PC-3 (cell line): ENCODE data around the gene BSCL2. TPM values are rescaled to one million over a fixed set of nuclear protein-coding genes. Genes with fewer than 3 reads are reported as not detected.

Experiments
- ATAC-seq: fragments of 200-7000 bp; cut with Tn5 transposase; 2 replicates; pipeline ENCODE4 v1.9.1; 2020; ENCODE audit warnings: mild to moderate bottlenecking, moderate library complexity
- BruUV-seq: library from RNA; stranded (reverse); fragments of 400-500 nt; replicated peaks from 2 replicates; lab custom pipeline; 2021; lab: Mats Ljungman, UMichigan
- CTCF ChIA-PET: fragments of 300-600 bp; sonication (Branson Sonifier 250); formaldehyde crosslinking; loops from one replicate; lab custom pipeline; 2022; ENCODE audit warnings: antibody characterized with exemption; lab: Charles Lee
- POLR2A ChIA-PET: fragments of 300-600 bp; sonication (Branson Sonifier 250); formaldehyde crosslinking; loops from one replicate; lab custom pipeline; 2022; ENCODE audit warnings: antibody characterized with exemption; ENCODE audit not compliant: unreplicated experiment; lab: Charles Lee
- DNase-seq: peaks from one replicate; pipeline ENCODE4 v3.0.0-alpha.2; 2015
- H2AFZ ChIP-seq: fragments of 300-600 bp; sonication (generic); 2 replicates; pipeline ENCODE4 v1.6.0; 2016; ENCODE audit warnings: antibody characterized with exemption, low read length
- H3F3A ChIP-seq: fragments of 300-600 bp; sonication (generic); one replicate; pipeline ENCODE4 v1.6.0; 2017; ENCODE audit warnings: antibody characterized with exemption, low read length, control low read depth, mild to moderate bottlenecking; ENCODE audit not compliant: unreplicated experiment
- H3K27ac ChIP-seq: fragments of 300-600 bp; sonication (generic); 2 replicates; pipeline ENCODE4 v1.5.1; 2016; ENCODE audit warnings: mild to moderate bottlenecking, low read length
- H3K27me3 ChIP-seq: fragments of 300-600 bp; sonication (generic); 2 replicates; pipeline ENCODE4 v1.6.1; 2016; ENCODE audit warnings: low read length, mixed read lengths
- H3K36me3 ChIP-seq: fragments of 300-600 bp; sonication (generic); 2 replicates; pipeline ENCODE4 v1.6.1; 2016; ENCODE audit warnings: low read depth, mixed run types, low read length, mixed read lengths
- H3K4me1 ChIP-seq: fragments of 300-600 bp; sonication (generic); 2 replicates; pipeline ENCODE4 v1.5.1; 2016; ENCODE audit warnings: low read length; ENCODE audit not compliant: insufficient read depth
- H3K4me2 ChIP-seq: fragments of 300-600 bp; sonication (generic); 2 replicates; pipeline ENCODE4 v1.6.0; 2016; ENCODE audit warnings: low read length
- H3K4me3 ChIP-seq: fragments of 300-600 bp; sonication (generic); 2 replicates; pipeline ENCODE4 v1.5.1; 2016; ENCODE audit warnings: mild to moderate bottlenecking, low read length, mixed read lengths
- H3K79me2 ChIP-seq: fragments of 300-600 bp; sonication (generic); 2 replicates; pipeline ENCODE4 v1.6.1; 2017; ENCODE audit warnings: low read length, mixed read lengths
- H3K9ac ChIP-seq: fragments of 300-600 bp; sonication (generic); 2 replicates; pipeline ENCODE4 v1.6.0; 2016; ENCODE audit warnings: mild to moderate bottlenecking, low read length
- H3K9me2 ChIP-seq: fragments of 300-600 bp; sonication (generic); replicated peaks from 2 replicates; pipeline ENCODE4 v1.6.1; 2016; ENCODE audit warnings: mixed run types, low read length, mixed read lengths
- H3K9me3 ChIP-seq: fragments of 300-600 bp; sonication (generic); 2 replicates; pipeline ENCODE4 v1.6.1; 2016; ENCODE audit warnings: low read length, mixed read lengths
- H4K20me1 ChIP-seq: fragments of 300-600 bp; sonication (generic); 2 replicates; pipeline ENCODE4 v1.6.1; 2016; ENCODE audit warnings: low read length, mixed read lengths
- EZH2 ChIP-seq: fragments of 300-600 bp; sonication (generic); IDR thresholded peaks from one replicate; pipeline ENCODE4 v1.6.1; 2017; ENCODE audit warnings: antibody characterized with exemption, mild to moderate bottlenecking, low read length; ENCODE audit not compliant: unreplicated experiment
- EZH2phosphoT487 ChIP-seq: fragments of 300-600 bp; sonication (generic); IDR thresholded peaks from 2 replicates; pipeline ENCODE4 v1.6.1; 2018; ENCODE audit warnings: mild to moderate bottlenecking, antibody characterized with exemption, low read length, borderline replicate concordance
- intact Hi-C: fragments of 100-400 bp; cut with micrococcal nuclease; formaldehyde crosslinking; loops from 2 replicates; pipeline ENCODE4 v1.9.0; 2023
- total RNA-seq: library from RNA; depleted of rRNA; stranded (reverse); fragments of >200 nt; gene quantifications from 2 replicates; pipeline ENCODE4 v1.2.3, GENCODE V29; 2014
- TF ChIP-seq, protein P1 (sequence below): fragments of 300-600 bp; sonication (generic); conservative IDR thresholded peaks from 2 replicates; pipeline ENCODE4 v1.5.1; 2017; ENCODE audit warnings: antibody characterized with exemption, low read depth, mild to moderate bottlenecking, low read length

The BSCL2 gene
- total RNA-seq, 1 experiment from 2014 or later, result 65.7 TPM

DNA sequence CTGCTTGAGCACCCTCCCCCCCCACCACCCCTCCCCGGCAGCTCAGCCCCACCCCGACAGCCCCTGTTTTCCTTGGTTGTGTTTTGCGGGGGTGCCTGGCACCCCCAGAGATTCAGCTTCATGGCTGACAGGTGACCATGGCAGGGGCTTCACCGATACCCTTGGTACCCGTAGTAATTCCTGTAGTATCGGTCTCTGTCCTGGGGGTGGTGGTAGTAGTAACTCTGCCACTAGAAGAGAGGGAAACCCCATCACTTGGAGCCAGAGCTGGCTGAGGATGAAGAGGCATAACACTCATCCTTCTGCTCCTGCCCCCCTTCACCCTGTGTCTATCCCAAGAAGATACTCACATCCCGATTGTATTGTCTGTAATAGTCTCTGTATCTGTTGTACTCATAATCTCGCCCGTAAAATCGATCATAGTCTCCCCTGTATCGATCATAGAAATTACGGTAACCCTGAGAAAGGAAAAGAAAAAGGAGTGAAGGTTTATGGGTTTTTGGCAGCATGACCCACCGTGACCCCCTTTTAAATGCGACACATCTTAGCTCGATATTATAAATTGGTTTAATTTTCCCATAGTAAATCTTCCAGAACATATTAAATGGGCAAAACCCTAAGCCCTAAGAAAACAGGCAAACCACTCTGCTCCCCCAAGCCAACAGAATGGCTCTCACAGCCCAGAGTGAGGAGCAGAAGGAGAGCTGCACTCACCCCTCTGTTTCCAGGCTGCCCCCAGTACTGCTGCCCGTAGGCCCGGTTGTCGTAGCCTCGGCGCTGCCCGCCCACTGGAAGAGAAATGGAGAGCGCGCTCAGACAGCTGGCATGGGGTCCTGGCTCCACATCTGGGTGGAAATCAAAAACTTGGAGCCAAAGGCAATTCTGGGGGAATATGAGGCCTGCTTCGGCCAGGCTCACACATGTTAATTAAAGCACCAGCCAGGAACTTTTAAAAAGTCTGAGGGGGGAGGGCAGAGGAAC lies 8.2 kb upstream of the BSCL2 start:
- Histone ChIP-seq H3K27me3 (no peaks in the 10 kb centered on the region), H3F3A (no peaks in the 10 kb centered on the region), H3K9ac (no peak overlapping the region), H4K20me1 (no peaks in the 10 kb centered on the region), H2AFZ (no peak overlapping the region), H3K79me2 (peaks cover 34% of the 10 kb centered on the region), H3K27ac (no peak overlapping the region), H3K36me3 (peaks cover 84% of the 10 kb centered on the region), H3K9me3 (no peaks in the 10 kb centered on the region), H3K4me3 (no peak overlapping the region), H3K4me2 (no peak overlapping the region), H3K9me2 (no peaks in the 10 kb centered on the region), H3K4me1 (no peaks in the 10 kb centered on the region)
- ChIA-PET POLR2A (no interaction called here), CTCF (no interaction called here)
- DNase-seq, result no peak
- intact Hi-C loops, result no loop called here
- ATAC-seq, result no peak
- no TSS peak for BruUV-seq
- no peak for TF ChIP-seq EZH2
- TF ChIP-seq, protein P1, sequence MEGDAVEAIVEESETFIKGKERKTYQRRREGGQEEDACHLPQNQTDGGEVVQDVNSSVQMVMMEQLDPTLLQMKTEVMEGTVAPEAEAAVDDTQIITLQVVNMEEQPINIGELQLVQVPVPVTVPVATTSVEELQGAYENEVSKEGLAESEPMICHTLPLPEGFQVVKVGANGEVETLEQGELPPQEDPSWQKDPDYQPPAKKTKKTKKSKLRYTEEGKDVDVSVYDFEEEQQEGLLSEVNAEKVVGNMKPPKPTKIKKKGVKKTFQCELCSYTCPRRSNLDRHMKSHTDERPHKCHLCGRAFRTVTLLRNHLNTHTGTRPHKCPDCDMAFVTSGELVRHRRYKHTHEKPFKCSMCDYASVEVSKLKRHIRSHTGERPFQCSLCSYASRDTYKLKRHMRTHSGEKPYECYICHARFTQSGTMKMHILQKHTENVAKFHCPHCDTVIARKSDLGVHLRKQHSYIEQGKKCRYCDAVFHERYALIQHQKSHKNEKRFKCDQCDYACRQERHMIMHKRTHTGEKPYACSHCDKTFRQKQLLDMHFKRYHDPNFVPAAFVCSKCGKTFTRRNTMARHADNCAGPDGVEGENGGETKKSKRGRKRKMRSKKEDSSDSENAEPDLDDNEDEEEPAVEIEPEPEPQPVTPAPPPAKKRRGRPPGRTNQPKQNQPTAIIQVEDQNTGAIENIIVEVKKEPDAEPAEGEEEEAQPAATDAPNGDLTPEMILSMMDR, result no peak
- TF ChIP-seq EZH2phosphoT487, result no peak

DNA sequence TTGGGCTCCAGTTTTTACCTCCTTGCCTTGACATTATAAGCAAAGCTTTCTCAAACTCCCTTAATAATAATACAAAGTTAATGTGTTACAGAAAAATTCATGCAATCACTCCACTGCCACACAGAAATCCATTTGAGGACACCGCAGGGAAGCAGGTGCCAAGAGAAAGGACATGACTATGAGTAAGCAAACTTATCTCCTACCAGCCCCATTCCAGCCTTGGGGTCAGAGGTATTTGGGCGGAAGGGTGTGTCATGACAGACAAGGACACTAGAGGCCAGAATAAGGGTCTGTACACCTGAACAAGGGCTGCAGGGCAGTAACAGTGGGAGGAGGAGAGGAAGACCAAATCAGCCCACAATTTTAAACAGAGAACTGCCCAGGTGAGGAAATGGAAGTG lies 6.1 kb upstream of the BSCL2 start:
- intact Hi-C loops, result no loop called here
- H3K4me2 ChIP-seq, result no peak overlapping the region
- H3F3A ChIP-seq, result no peaks in the 10 kb centered on the region
- no TSS peak for BruUV-seq
- H3K79me2 ChIP-seq, result peaks cover 22% of the 10 kb centered on the region
- H3K9me2 ChIP-seq, result no peaks in the 10 kb centered on the region
- H2AFZ ChIP-seq, result no peak overlapping the region
- no peaks in the 10 kb centered on the region for H4K20me1 ChIP-seq
- peaks cover 81% of the 10 kb centered on the region for H3K36me3 ChIP-seq
- no peak overlapping the region for H3K9ac ChIP-seq
- H3K27ac ChIP-seq, result no peak overlapping the region
- no peak for ATAC-seq
- H3K4me3 ChIP-seq, result no peak overlapping the region
- POLR2A ChIA-PET, result no interaction called here
- TF ChIP-seq EZH2phosphoT487, result no peak
- TF ChIP-seq, protein P1, result no peak
- no peak for TF ChIP-seq EZH2
- H3K9me3 ChIP-seq, result no peaks in the 10 kb centered on the region
- CTCF ChIA-PET, result no interaction called here
- DNase-seq, result no peak
- H3K27me3 ChIP-seq, result no peaks in the 10 kb centered on the region
- H3K4me1 ChIP-seq, result no peaks in the 10 kb centered on the region

DNA sequence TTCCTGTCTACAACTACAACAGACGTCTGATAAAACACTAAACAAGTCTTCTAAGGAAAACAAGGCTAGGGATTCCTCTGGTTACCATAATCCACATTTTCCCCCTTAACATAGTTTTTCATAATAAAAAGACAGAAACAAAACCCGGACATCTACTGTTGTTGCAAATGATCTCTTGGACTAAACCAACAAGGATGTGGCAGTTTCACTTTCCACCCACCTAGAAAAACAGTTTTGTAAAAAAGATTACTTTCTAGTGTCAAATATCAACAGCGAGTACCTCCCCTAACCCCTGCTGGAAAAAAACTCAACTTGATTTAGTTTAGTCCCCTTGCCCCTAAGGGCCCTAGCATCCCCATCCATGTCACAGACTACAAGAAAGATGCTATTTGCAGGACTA lies 5.6 kb upstream of the BSCL2 start:
- ATAC-seq (no peak), DNase-seq (no peak)
- Histone ChIP-seq H3K9ac (no peak overlapping the region), H3K9me3 (no peaks in the 10 kb centered on the region), H3K9me2 (no peaks in the 10 kb centered on the region), H3K4me2 (no peak overlapping the region), H3K27ac (no peak overlapping the region), H3K36me3 (peaks cover 77% of the 10 kb centered on the region), H2AFZ (no peak overlapping the region), H3K4me3 (no peak overlapping the region), H4K20me1 (no peaks in the 10 kb centered on the region), H3K27me3 (no peaks in the 10 kb centered on the region), H3F3A (no peaks in the 10 kb centered on the region), H3K79me2 (peaks cover 21% of the 10 kb centered on the region), H3K4me1 (no peaks in the 10 kb centered on the region)
- intact Hi-C loops, result no loop called here
- TF ChIP-seq, protein P1, result no peak
- TF ChIP-seq EZH2, result no peak
- no peak for TF ChIP-seq EZH2phosphoT487
- BruUV-seq, result no TSS peak
- POLR2A ChIA-PET, result no interaction called here
- CTCF ChIA-PET, result no interaction called here
